Thymus (tissue), 11 donors: Measurements from ENCODE around the gene FGF18. TPM values are rescaled to one million over a fixed set of nuclear protein-coding genes. Genes with fewer than 3 reads are reported as not detected.

Experiments
- DNase-seq, 9 donors: peaks; one replicate each; pipeline ENCODE4 v3.0.0-alpha.2; 2013; ENCODE audit warnings: low spot score in 9 of 9, low read depth in 6 of 9, missing footprints in 1 of 9
- H3K27ac ChIP-seq, 2 donors: one replicate each; pipeline ENCODE4 v1.5.1; 2013; ENCODE audit warnings: control low read depth in 1 of 2, low read depth in 1 of 2, low read length in 1 of 2, mild to moderate bottlenecking in 1 of 2, moderate library complexity in 1 of 2
- H3K27me3 ChIP-seq, 2 donors: one replicate each; pipeline ENCODE4 v1.5.1; 2013; ENCODE audit warnings: low read length in 1 of 2; ENCODE audit not compliant: control insufficient read depth in 2 of 2, insufficient read depth in 1 of 2
- H3K36me3 ChIP-seq, 2 donors: one replicate each; pipeline ENCODE4 v1.5.1; 2013; ENCODE audit warnings: low read length in 1 of 2, mild to moderate bottlenecking in 1 of 2, moderate library complexity in 1 of 2; ENCODE audit not compliant: control insufficient read depth in 2 of 2, insufficient read depth in 2 of 2
- H3K4me1 ChIP-seq, 2 donors: one replicate each; pipeline ENCODE4 v1.5.1; 2013; ENCODE audit warnings: low read length in 2 of 2; ENCODE audit not compliant: control insufficient read depth in 2 of 2, insufficient read depth in 2 of 2
- H3K4me3 ChIP-seq, 2 donors: one replicate each; pipeline ENCODE4 v1.5.1; 2013; ENCODE audit warnings: low read length in 2 of 2, control low read depth in 1 of 2, mild to moderate bottlenecking in 1 of 2
- H3K9me3 ChIP-seq, 2 donors: one replicate each; pipeline ENCODE4 v1.5.1; 2013; ENCODE audit warnings: low read length in 1 of 2, mild to moderate bottlenecking in 1 of 2; ENCODE audit not compliant: control insufficient read depth in 2 of 2, insufficient read depth in 1 of 2
- WGBS: extraction: QIAGEN DNeasy Blood & Tissue Kit; methylation state at CpG from one replicate; pipeline ENCODE4 v1.1.7; 2013; 5-methylcytosine and 5-hydroxymethylcytosine counted together
- polyA plus RNA-seq: library from polyadenylated mRNA; stranded (reverse); fragments of 200-250 nt; gene quantifications from one replicate; pipeline ENCODE4 v1.2.3, GENCODE V29; 2013
- total RNA-seq: library from RNA; stranded (reverse); fragments of 120-200 nt; gene quantifications from one replicate; pipeline ENCODE4 v1.2.4, GENCODE V29; 2013
- donor health status: healthy.

Gene FGF18
- total and polyA plus RNA-seq, 2 donors: 0.80 to 0.82 TPM

- H3K27ac ChIP-seq: no peak overlapping the region
- WGBS: 97% methylated on average over 12 of the region's 12 CpGs
- no peaks in the 10 kb centered on the region for H3K36me3 ChIP-seq
- H3K27me3 ChIP-seq: peaks cover 0 to 6% of the 10 kb centered on the region in 2 donors
- H3K4me1 ChIP-seq: no peaks in the 10 kb centered on the region
- DNase-seq: no peak
- no peak overlapping the region for H3K4me3 ChIP-seq
- H3K9me3 ChIP-seq: no peaks in the 10 kb centered on the region
Observed at GRCh38 chr5:171467107-171467506, 47.7 kb downstream of the FGF18 start.

DNA sequence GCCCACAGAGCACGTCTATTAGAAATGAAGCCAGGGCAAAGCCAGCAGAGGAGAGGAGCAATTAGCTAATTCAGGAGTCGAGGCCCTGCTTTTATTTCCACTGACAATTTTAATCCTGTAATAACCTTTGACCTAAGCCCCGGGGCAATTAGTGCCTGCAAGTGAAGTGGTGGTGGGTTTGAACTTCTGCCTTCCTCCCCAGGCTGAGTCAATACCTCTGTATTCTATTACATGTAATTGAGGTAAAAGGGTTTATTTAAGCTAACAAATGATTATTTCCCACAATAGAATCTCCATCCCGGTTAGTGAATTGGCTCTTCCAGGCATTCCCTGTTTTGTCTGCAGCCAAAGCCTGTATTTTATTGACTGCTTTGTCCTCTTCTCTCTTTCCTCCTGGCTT is 49.9 kb downstream of the FGF18 start:
- 92% methylated on average over 4 of the region's 4 CpGs for WGBS
- no peak for DNase-seq
- Histone ChIP-seq H3K9me3 (no peaks in the 10 kb centered on the region), H3K36me3 (no peaks in the 10 kb centered on the region), H3K27me3 (no peaks in the 10 kb centered on the region), H3K4me1 (no peaks in the 10 kb centered on the region), H3K27ac (no peak overlapping the region), H3K4me3 (no peak overlapping the region)

DNA sequence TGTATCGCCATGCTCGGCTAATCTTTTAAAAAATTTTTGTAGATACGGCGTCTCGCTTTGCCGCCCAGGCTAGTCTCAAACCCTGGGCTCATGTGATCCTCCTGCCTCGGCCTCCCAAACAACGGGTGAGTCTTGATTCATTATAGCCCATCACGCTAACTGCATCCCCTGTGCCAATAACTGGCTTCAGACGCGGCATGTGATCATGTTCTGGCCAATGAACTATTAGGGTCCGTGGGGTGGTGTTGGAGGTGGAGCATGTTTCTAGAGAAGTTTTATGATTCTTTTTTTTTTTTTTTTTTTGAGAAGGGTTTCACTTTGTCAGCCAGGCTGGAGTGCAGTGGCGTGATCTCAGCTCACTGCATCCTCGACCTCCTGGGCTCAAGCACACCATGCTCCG is 51.0 kb downstream of the FGF18 start:
- WGBS: 97% methylated on average over 15 of the region's 15 CpGs

GRCh38 chr5:171474230-171474813 is 54.9 kb downstream of the FGF18 start:
- no peak for DNase-seq
- Histone ChIP-seq H3K27me3 (no peaks in the 10 kb centered on the region), H3K4me1 (no peaks in the 10 kb centered on the region), H3K9me3 (no peaks in the 10 kb centered on the region), H3K36me3 (no peaks in the 10 kb centered on the region), H3K4me3 (no peak overlapping the region), H3K27ac (no peak overlapping the region)
- 96% methylated on average over 16 of the region's 16 CpGs for WGBS

More for the DNA sequence above, 51.0 kb downstream of the FGF18 start:
- Histone ChIP-seq H3K4me1 (no peaks in the 10 kb centered on the region), H3K27ac (no peak overlapping the region), H3K27me3 (no peaks in the 10 kb centered on the region), H3K4me3 (no peak overlapping the region), H3K36me3 (no peaks in the 10 kb centered on the region), H3K9me3 (no peaks in the 10 kb centered on the region)
- no peak for DNase-seq

- Histone ChIP-seq H3K4me3 (no peak overlapping the region), H3K9me3 (no peaks in the 10 kb centered on the region), H3K4me1 (no peaks in the 10 kb centered on the region)
Observed at GRCh38 chr5:171475596-171475995, 56.1 kb downstream of the FGF18 start.

DNA sequence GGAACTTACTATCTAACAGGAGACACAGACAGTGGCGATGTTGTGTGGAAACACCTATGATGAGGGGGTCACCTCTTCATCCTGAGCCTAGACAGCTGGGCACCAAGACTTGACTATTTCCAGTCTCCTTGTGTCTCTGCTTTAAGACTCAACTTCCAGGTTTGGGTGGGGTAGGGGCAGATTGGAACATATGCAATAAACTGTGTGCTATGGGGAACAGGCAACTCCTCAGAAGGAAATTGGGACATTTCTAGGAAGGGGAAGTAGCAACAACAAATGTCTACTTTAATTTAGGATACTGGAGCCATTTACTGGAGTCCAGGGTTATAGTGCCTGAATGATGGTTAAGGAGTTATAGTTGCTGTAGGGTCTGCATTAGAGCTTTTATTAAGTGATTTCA is 57.3 kb downstream of the FGF18 start:
- no peaks in the 10 kb centered on the region for H3K36me3 ChIP-seq
- no peaks in the 10 kb centered on the region for H3K9me3 ChIP-seq
- no peak for DNase-seq
- no peaks in the 10 kb centered on the region for H3K4me1 ChIP-seq
- no peak overlapping the region for H3K27ac ChIP-seq
- no peaks in the 10 kb centered on the region for H3K27me3 ChIP-seq
- WGBS: 97% methylated on average over 1 of the region's 1 CpG
- H3K4me3 ChIP-seq: no peak overlapping the region

More at GRCh38 chr5:171475596-171475995, 56.1 kb downstream of the FGF18 start:
- H3K27me3 ChIP-seq: no peaks in the 10 kb centered on the region
- DNase-seq: no peak
- no peak overlapping the region for H3K27ac ChIP-seq
- H3K36me3 ChIP-seq: no peaks in the 10 kb centered on the region

DNA sequence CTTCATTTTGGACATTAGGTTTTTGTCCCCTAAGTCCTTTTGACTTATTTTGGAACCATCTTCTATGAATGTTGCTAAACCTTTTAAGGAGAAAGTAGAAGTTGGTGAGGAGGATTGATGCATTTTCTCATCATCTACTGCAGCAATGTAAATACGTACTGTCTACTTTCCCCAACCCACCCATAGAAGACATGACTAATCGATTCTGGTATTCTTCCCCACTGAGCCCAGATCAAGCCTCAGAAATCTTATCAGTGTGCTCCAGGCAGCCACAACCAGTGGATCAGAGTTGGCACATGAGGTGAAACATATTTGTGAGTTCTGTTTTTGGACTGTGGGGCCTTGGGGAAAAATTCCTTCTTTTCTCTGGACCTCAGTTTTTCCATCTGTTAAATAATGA is 57.7 kb downstream of the FGF18 start:
- no peak overlapping the region for H3K27ac ChIP-seq
- H3K36me3 ChIP-seq: no peaks in the 10 kb centered on the region
- no peak for DNase-seq
- 72% methylated on average over 2 of the region's 2 CpGs for WGBS
- no peak overlapping the region for H3K4me3 ChIP-seq
- no peaks in the 10 kb centered on the region for H3K27me3 ChIP-seq
- H3K9me3 ChIP-seq: no peaks in the 10 kb centered on the region
- H3K4me1 ChIP-seq: no peaks in the 10 kb centered on the region

DNA sequence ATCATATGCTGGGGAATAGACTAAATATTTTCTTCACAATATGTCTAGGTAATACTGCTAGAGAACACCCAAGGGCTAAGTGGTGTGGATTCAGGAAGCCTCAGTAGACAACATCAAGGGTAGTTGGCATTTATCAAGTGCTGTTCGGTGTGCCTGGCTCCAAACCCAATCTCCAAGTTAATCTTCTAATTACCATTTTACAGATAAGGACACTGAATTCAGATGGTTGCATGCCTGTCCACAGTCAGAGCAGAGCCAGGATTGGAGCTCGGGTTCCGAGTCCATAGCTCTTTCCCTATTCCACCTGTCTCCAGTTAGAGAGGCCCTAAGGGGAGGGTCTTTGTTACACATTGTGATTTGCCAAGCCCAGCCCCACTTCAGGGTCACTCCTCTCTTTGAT is 58.2 kb downstream of the FGF18 start:
- Histone ChIP-seq H3K4me3 (no peak overlapping the region), H3K4me1 (no peaks in the 10 kb centered on the region), H3K36me3 (no peaks in the 10 kb centered on the region), H3K27me3 (no peaks in the 10 kb centered on the region), H3K9me3 (no peaks in the 10 kb centered on the region), H3K27ac (no peak overlapping the region)
- WGBS: 94% methylated on average over 3 of the region's 3 CpGs
- no peak for DNase-seq

GRCh38 chr5:171478946-171479775 is 59.7 kb downstream of the FGF18 start:
- 51% methylated on average over 4 of the region's 4 CpGs for WGBS
- Histone ChIP-seq H3K9me3 (no peaks in the 10 kb centered on the region), H3K27ac (no peak overlapping the region), H3K36me3 (no peaks in the 10 kb centered on the region), H3K4me3 (no peak overlapping the region), H3K27me3 (no peaks in the 10 kb centered on the region), H3K4me1 (no peaks in the 10 kb centered on the region)
- peak in 1 of 9 donors; percentile 5 for DNase-seq
